ENCODE measurements around the gene LRBA.
"Not testable (repeated sequence)": the region's sequence is repeated elsewhere in the genome, so short reads cannot be mapped to it uniquely, and the experiment has no call there.

Gene LRBA

GRCh38 chr4:150573534-150573933 is 441.6 kb downstream of the LRBA start:
- H3K27ac ChIP-seq, result no peak overlapping the region
- TF ChIP-seq CTCF (conservative IDR thresholded peaks at IDR 0.05), result no peak

- no peak for TF ChIP-seq CTCF (conservative IDR thresholded peaks at IDR 0.05)
- H3K27ac ChIP-seq, result no peak overlapping the region
Observed at GRCh38 chr4:150572704-150573504, 442.2 kb downstream of the LRBA start.

DNA sequence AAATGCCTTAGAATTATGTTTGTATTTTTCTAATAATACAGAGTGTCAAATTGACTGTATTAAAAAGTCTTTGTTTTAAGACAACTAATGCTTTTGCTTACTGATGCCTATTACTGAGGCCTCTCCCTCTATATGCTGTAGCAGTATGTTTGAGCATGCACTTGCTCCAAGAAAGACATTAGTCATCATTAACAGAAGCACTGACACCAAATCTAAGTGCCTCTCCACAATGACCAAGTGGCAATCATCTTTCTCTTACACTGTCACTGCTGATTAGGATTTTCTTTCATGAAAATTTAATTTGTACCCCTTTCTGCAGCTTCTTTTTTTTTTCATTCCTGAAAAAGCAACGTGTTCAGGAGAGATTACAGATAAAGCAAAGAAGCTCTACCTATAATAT is 444.2 kb downstream of the LRBA start:
- TF ChIP-seq CTCF (conservative IDR thresholded peaks at IDR 0.05), result no peak
- no peak overlapping the region for H3K27ac ChIP-seq

DNA sequence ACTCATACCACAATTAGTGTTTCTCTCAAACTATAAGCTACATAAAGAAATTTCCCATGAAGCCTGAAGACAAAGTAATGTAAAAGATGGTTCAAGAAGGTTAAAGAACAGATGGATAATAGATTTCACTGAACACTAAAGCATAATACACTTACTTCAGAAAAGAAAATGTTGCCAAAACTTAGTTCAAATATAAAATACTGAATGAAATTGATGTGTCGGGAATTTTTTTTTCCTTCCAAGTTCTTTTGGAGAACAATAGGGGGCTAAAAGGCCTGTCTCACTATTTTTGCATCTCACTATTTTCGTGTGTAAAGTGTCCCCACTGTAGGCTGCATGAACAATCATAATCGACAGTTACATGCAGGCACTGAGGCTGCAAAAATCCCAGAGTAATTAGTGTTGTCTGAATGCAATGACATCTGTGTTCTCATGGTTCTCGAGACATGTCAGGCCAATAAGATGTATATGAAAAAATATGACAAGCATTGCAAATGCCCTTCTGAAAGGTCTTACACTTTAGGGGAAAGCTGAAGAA is 445.0 kb downstream of the LRBA start:
- no peak for TF ChIP-seq CTCF (conservative IDR thresholded peaks at IDR 0.05)
- H3K27ac ChIP-seq, result no peak overlapping the region

DNA sequence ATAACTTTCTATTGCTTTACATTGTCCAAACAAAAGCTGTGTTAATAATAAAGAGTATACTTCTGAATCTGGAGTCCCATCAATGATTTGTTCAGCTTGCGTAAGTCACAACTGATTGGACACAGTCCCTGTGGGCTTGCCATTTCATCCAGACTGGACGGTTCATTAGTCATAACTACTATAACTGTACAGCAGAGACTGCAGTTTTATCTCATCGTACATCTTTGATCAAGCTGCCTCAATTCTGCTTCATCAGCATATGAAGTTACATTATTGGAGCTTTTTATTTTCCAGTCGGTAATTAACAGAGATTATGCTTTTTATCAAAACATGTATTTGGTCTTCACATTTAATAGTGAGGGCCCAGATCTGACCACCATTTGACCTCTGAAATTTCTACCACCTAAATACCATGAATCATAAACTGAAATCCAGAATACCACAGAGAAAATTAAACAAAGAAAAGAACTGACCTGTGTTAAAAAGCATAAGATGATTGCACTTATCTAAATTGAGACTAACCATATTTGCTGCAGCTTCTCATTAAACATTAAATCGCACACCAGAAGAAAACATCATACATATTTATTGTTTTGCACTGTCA is 445.6 kb downstream of the LRBA start:
- H3K27ac ChIP-seq, result no peak overlapping the region
- no peak for TF ChIP-seq CTCF (conservative IDR thresholded peaks at IDR 0.05)

GRCh38 chr4:150567070-150567469 is 448.0 kb downstream of the LRBA start:
- no peak for TF ChIP-seq CTCF (conservative IDR thresholded peaks at IDR 0.05)
- no peak overlapping the region for H3K27ac ChIP-seq

- not testable (repeated sequence) for H3K27ac ChIP-seq
Observed at GRCh38 chr4:150564967-150565366, 450.1 kb downstream of the LRBA start.

GRCh38 chr4:150562751-150563150 is 452.3 kb downstream of the LRBA start:
- no peak for TF ChIP-seq CTCF (conservative IDR thresholded peaks at IDR 0.05)
- H3K27ac ChIP-seq, result no peak overlapping the region
